HepG2 (cell line): ENCODE data around the gene SNU13. TPM values are rescaled to one million over a fixed set of nuclear protein-coding genes. Genes with fewer than 3 reads are reported as not detected.

ENCODE experiments used
- DMAP1 ChIP-seq: IDR thresholded peaks from 2 replicates; pipeline ENCODE4 v1.6.1; 2016
- EEA1 ChIP-seq: sonication (generic); formaldehyde crosslinking; IDR thresholded peaks from 2 replicates; pipeline ENCODE4 v1.5.1; 2020; ENCODE audit warnings: mild to moderate bottlenecking, missing genetic modification reagents, borderline replicate concordance
- KAT8 ChIP-seq: IDR thresholded peaks from 2 replicates; pipeline ENCODE4 v1.6.1; 2016; ENCODE audit warnings: missing genetic modification reagents, missing compliant biosample characterization
- KLF11 ChIP-seq: IDR thresholded peaks from 2 replicates; pipeline ENCODE4 v1.6.1; 2016; ENCODE audit warnings: missing compliant biosample characterization
- NCOR1 ChIP-seq: fragments of 200-600 bp; sonication (generic); IDR thresholded peaks from 2 replicates; pipeline ENCODE4 v1.7.0; 2017; ENCODE audit warnings: antibody characterized with exemption, low read length, borderline replicate concordance
- SOX13 ChIP-seq, 3 experiments: fragments of 450-650 bp in 1 of 3; sonication (generic) in 1 of 3; formaldehyde crosslinking in 1 of 3; IDR thresholded peaks in 2 of 3; conservative IDR thresholded peaks in 1 of 3; 2 replicates each; pipeline versions ENCODE4 v1.5.0 to v1.6.1; 2016 to 2020; ENCODE audit warnings: antibody characterized with exemption in 1 of 3, mild to moderate bottlenecking in 1 of 3, missing compliant biosample characterization in 1 of 3, missing genetic modification reagents in 1 of 3, moderate library complexity in 1 of 3
- STAT5B ChIP-seq: sonication (generic); formaldehyde crosslinking; IDR thresholded peaks from 2 replicates; pipeline ENCODE4 v1.4.0; 2020; ENCODE audit warnings: missing genetic modification reagents
- TAF1 ChIP-seq: sonication (generic); formaldehyde crosslinking; IDR thresholded peaks from 2 replicates; pipeline ENCODE4 v1.4.0; 2020; ENCODE audit warnings: missing genetic modification reagents
- ZFY ChIP-seq: sonication (generic); formaldehyde crosslinking; IDR thresholded peaks from 2 replicates; pipeline ENCODE4 v1.4.0; 2020; ENCODE audit warnings: missing genetic modification reagents
- ZNF446 ChIP-seq: sonication (generic); formaldehyde crosslinking; IDR thresholded peaks from 2 replicates; pipeline ENCODE4 v1.5.0; 2020; ENCODE audit warnings: mild to moderate bottlenecking, missing genetic modification reagents
- ZNF496 ChIP-seq: sonication (generic); formaldehyde crosslinking; IDR thresholded peaks from 2 replicates; pipeline ENCODE4 v1.8.1; 2023; ENCODE audit warnings: mild to moderate bottlenecking, moderate library complexity, missing genetic modification reagents; ENCODE audit not compliant: insufficient replicate concordance
- ZNF572 ChIP-seq: sonication (generic); formaldehyde crosslinking; IDR thresholded peaks from 2 replicates; pipeline ENCODE4 v1.5.1; 2020; ENCODE audit warnings: mild to moderate bottlenecking, missing genetic modification reagents
- ZSCAN31 ChIP-seq: sonication (generic); formaldehyde crosslinking; IDR thresholded peaks from 2 replicates; pipeline ENCODE4 v1.5.0; 2020; ENCODE audit warnings: low read depth, mild to moderate bottlenecking, missing genetic modification reagents
- polyA plus RNA-seq, 8 experiments: library from polyadenylated mRNA; depleted of rRNA in 3 of 8; stranded (reverse) in 7 of 8; unstranded in 1 of 8; fragments of >200 nt; fragmentation: Illumina TruSeq in 4 of 8; extraction: Trizol in 4 of 8; gene quantifications; 2 replicates each; pipeline versions ENCODE4 v1.2.1 to v1.2.3, GENCODE V29; 2011 to 2016; ENCODE audit warnings: low read depth in 4 of 8, missing spikeins in 1 of 8, mixed read lengths in 1 of 8; ENCODE audit not compliant: insufficient read depth in 1 of 8
- total RNA-seq, 5 experiments: library from RNA; depleted of rRNA; stranded (reverse); fragments of >200 nt; fragmentation: Illumina TruSeq; extraction: Trizol; gene quantifications; 2 replicates each; pipeline ENCODE4 v1.2.3, GENCODE V29; 2016; ENCODE audit warnings: low read depth in 1 of 5
- TF ChIP-seq, protein P1 (sequence below): IDR thresholded peaks from 2 replicates; pipeline ENCODE4 v1.6.1; 2016; ENCODE audit warnings: missing biosample characterization, missing genetic modification reagents, low read depth
- TF ChIP-seq, protein P2 (sequence below): sonication (generic); formaldehyde crosslinking; IDR thresholded peaks from 2 replicates; pipeline ENCODE4 v1.5.1; 2020; ENCODE audit warnings: missing genetic modification reagents, mild to moderate bottlenecking, borderline replicate concordance
- TF ChIP-seq, protein P3 (sequence below): IDR thresholded peaks from 2 replicates; pipeline ENCODE4 v1.6.1; 2016
- TF ChIP-seq, protein P4 (sequence below): sonication (generic); formaldehyde crosslinking; IDR thresholded peaks from 2 replicates; pipeline ENCODE4 v1.5.0; 2020; ENCODE audit warnings: mild to moderate bottlenecking, missing genetic modification reagents, borderline replicate concordance
- TF ChIP-seq, protein P5 (sequence below): sonication (generic); formaldehyde crosslinking; IDR thresholded peaks from 2 replicates; pipeline ENCODE4 v1.4.0; 2020; ENCODE audit warnings: low read depth, mild to moderate bottlenecking, missing genetic modification reagents

Gene SNU13
- total and polyA plus RNA-seq, 2 of the 13 experiments (the other 11 are each of a cell fraction or from before 2014, with no cell fraction given) = 203 to 287 TPM

DNA sequence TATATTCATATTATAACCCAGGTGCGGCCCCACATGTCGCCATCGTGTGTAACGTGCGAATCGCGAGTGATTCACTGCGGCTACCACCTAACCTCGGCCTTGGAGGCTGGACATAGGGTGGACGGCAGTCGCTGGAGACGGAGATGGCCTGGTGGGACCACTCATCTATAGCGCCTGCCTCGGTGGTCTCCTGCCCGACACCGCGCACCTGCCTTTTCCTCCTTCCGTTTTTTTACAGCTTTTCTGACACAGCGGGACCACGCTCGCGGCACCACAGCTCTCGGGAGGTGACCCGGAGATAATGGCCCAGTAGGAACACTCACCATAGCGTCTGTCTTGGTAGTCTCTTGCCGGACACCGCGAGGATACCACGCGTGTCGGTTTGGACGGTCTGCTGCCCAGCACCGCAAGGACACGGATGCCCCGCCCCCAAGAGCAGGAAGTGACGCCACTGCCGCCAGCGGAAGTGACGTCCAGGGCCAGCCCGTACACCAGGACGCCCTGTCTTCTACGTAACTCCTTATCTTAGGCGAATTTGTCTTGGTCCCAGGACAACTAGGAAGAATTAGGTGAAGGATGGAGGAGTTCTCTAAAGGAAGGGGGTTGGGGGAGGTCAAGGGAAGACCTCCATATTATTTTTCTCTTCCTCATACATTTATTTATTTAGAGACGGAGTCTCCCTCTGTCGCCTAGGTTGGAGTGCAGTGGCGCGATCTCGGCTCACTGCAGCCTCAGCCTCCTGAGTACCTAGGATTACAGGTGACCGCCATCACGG lies 6.4 kb downstream of the SNU13 start (continued):
- TF ChIP-seq, protein P1, sequence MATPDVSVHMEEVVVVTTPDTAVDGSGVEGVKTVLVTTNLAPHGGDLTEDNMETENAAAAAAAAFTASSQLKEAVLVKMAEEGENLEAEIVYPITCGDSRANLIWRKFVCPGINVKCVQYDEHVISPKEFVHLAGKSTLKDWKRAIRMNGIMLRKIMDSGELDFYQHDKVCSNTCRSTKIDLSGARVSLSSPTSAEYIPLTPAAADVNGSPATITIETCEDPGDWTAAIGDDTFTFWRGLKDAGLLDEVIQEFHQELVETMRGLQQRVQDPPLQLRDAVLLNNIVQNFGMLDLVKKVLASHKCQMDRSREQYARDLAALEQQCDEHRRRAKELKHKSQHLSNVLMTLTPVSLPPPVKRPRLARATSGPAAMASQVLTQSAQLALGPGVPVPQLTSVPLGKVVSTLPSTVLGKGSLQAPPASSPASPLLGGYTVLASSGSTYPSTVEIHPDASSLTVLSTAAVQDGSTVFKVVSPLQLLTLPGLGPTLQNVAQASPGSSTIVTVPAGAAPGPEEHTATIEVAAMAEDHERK (CRISPR knock-in tag) = peak; percentile 46; the same call in 1 of the 2 replicates
- TF ChIP-seq ZNF446 = peak; percentile 40; the same call in 1 of the 2 replicates
- TF ChIP-seq, protein P2, sequence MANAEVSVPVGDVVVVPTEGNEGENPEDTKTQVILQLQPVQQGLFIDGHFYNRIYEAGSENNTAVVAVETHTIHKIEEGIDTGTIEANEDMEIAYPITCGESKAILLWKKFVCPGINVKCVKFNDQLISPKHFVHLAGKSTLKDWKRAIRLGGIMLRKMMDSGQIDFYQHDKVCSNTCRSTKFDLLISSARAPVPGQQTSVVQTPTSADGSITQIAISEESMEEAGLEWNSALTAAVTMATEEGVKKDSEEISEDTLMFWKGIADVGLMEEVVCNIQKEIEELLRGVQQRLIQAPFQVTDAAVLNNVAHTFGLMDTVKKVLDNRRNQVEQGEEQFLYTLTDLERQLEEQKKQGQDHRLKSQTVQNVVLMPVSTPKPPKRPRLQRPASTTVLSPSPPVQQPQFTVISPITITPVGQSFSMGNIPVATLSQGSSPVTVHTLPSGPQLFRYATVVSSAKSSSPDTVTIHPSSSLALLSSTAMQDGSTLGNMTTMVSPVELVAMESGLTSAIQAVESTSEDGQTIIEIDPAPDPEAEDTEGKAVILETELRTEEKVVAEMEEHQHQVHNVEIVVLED = peak; percentile 65; the same call in 1 of the 2 replicates
- TF ChIP-seq, protein P3, sequence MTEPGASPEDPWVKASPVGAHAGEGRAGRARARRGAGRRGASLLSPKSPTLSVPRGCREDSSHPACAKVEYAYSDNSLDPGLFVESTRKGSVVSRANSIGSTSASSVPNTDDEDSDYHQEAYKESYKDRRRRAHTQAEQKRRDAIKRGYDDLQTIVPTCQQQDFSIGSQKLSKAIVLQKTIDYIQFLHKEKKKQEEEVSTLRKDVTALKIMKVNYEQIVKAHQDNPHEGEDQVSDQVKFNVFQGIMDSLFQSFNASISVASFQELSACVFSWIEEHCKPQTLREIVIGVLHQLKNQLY (CRISPR knock-in tag) = peak; percentile 36; the same call in 1 of the 2 replicates
- TF ChIP-seq, protein P4, sequence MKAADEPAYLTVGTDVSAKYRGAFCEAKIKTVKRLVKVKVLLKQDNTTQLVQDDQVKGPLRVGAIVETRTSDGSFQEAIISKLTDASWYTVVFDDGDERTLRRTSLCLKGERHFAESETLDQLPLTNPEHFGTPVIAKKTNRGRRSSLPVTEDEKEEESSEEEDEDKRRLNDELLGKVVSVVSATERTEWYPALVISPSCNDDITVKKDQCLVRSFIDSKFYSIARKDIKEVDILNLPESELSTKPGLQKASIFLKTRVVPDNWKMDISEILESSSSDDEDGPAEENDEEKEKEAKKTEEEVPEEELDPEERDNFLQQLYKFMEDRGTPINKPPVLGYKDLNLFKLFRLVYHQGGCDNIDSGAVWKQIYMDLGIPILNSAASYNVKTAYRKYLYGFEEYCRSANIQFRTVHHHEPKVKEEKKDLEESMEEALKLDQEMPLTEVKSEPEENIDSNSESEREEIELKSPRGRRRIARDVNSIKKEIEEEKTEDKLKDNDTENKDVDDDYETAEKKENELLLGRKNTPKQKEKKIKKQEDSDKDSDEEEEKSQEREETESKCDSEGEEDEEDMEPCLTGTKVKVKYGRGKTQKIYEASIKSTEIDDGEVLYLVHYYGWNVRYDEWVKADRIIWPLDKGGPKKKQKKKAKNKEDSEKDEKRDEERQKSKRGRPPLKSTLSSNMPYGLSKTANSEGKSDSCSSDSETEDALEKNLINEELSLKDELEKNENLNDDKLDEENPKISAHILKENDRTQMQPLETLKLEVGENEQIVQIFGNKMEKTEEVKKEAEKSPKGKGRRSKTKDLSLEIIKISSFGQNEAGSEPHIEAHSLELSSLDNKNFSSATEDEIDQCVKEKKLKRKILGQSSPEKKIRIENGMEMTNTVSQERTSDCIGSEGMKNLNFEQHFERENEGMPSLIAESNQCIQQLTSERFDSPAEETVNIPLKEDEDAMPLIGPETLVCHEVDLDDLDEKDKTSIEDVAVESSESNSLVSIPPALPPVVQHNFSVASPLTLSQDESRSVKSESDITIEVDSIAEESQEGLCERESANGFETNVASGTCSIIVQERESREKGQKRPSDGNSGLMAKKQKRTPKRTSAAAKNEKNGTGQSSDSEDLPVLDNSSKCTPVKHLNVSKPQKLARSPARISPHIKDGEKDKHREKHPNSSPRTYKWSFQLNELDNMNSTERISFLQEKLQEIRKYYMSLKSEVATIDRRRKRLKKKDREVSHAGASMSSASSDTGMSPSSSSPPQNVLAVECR = peak; percentile 89; the same call in 1 of the 2 replicates
- peak; percentile 90 for TF ChIP-seq KAT8 (CRISPR knock-in tag)
- TF ChIP-seq EEA1 (CRISPR knock-in tag) = peak; percentile 85; the same call in 1 of the 2 replicates
- 0 out of 2 replicates have a peak, but pooled peaks have one; percentile 25 for TF ChIP-seq NCOR1
- TF ChIP-seq, protein P5, sequence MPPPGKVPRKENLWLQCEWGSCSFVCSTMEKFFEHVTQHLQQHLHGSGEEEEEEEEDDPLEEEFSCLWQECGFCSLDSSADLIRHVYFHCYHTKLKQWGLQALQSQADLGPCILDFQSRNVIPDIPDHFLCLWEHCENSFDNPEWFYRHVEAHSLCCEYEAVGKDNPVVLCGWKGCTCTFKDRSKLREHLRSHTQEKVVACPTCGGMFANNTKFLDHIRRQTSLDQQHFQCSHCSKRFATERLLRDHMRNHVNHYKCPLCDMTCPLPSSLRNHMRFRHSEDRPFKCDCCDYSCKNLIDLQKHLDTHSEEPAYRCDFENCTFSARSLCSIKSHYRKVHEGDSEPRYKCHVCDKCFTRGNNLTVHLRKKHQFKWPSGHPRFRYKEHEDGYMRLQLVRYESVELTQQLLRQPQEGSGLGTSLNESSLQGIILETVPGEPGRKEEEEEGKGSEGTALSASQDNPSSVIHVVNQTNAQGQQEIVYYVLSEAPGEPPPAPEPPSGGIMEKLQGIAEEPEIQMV (CRISPR knock-in tag) = peak; percentile 39; the same call in 1 of the 2 replicates
- no peak for TF ChIP-seq SOX13 (IDR thresholded peaks at IDR 0.05)
- 0 out of 4 replicates have a peak, but pooled peaks of 1 of the 2 experiments have one; percentile 15 for TF ChIP-seq SOX13 (CRISPR knock-in tag; conservative IDR thresholded peaks at IDR 0.05 in 1 of 2, IDR thresholded peaks at IDR 0.05 in 1 of 2)
- peak; percentile 64; the same call in 1 of the 2 replicates for TF ChIP-seq ZFY (CRISPR knock-in tag)
- TF ChIP-seq ZNF496 (CRISPR knock-in tag) = no peak
- TF ChIP-seq ZSCAN31 (CRISPR knock-in tag) = peak; percentile 48; the same call in 1 of the 2 replicates
- TF ChIP-seq STAT5B (CRISPR knock-in tag) = no peak
- peak; percentile 82 for TF ChIP-seq TAF1 (CRISPR knock-in tag)
- 0 out of 2 replicates have a peak, but pooled peaks have one; percentile 82 for TF ChIP-seq ZNF572 (CRISPR knock-in tag)
- TF ChIP-seq KLF11 (CRISPR knock-in tag) = 0 out of 2 replicates have a peak, but pooled peaks have one; percentile 61
- peak; percentile 84 for TF ChIP-seq DMAP1 (CRISPR knock-in tag)
